PC-9 (cell line): ENCODE measurements around the gene TMEM50B. TPM values are rescaled to one million over a fixed set of nuclear protein-coding genes. Genes with fewer than 3 reads are reported as not detected.

Experiments used
- BruUV-seq: library from RNA; stranded (reverse); fragments of 400-500 nt; replicated peaks from 2 replicates; lab custom pipeline; 2021; lab: Mats Ljungman, UMichigan
- CTCF ChIA-PET: fragments of 300-600 bp; sonication (Branson Sonifier 250); formaldehyde crosslinking; loops from one replicate; lab custom pipeline; 2022; ENCODE audit warnings: antibody characterized with exemption; lab: Charles Lee
- POLR2A ChIA-PET: fragments of 300-600 bp; sonication (Branson Sonifier 250); formaldehyde crosslinking; loops from one replicate; lab custom pipeline; 2022; ENCODE audit warnings: antibody characterized with exemption; ENCODE audit not compliant: unreplicated experiment; lab: Charles Lee
- DNase-seq, 2 experiments: peaks; one replicate each; pipeline versions ENCODE4 v3.0.0 to v3.0.0-alpha.2; 2015 to 2022; ENCODE audit warnings: mixed read lengths in 1 of 2
- H2AFZ ChIP-seq: fragments of 200-600 bp; sonication (generic); 2 replicates; pipeline ENCODE4 v1.8.1; 2017; ENCODE audit warnings: antibody characterized with exemption
- H3F3A ChIP-seq: fragments of 200-600 bp; sonication (generic); 2 replicates; pipeline ENCODE4 v1.8.1; 2017; ENCODE audit warnings: antibody characterized with exemption, mild to moderate bottlenecking, low read depth; ENCODE audit not compliant: insufficient read depth
- H3K27ac ChIP-seq: fragments of 200-600 bp; sonication (generic); 2 replicates; pipeline ENCODE4 v1.6.1; 2016; ENCODE audit warnings: mixed run types
- H3K27me3 ChIP-seq: fragments of 200-600 bp; sonication (generic); 2 replicates; pipeline ENCODE4 v1.6.1; 2016; ENCODE audit warnings: low read depth, mixed run types; ENCODE audit not compliant: insufficient read depth
- H3K36me3 ChIP-seq: fragments of 200-600 bp; sonication (generic); 2 replicates; pipeline ENCODE4 v1.6.1; 2016; ENCODE audit warnings: low read depth, mixed run types
- H3K4me1 ChIP-seq: fragments of 200-600 bp; sonication (generic); replicated peaks from 2 replicates; pipeline ENCODE4 v1.6.1; 2016; ENCODE audit warnings: mixed run types; ENCODE audit not compliant: insufficient read depth
- H3K4me2 ChIP-seq: fragments of 200-600 bp; sonication (generic); 2 replicates; pipeline ENCODE4 v1.6.1; 2017; ENCODE audit warnings: mixed run types
- H3K4me3 ChIP-seq: fragments of 200-600 bp; sonication (generic); 2 replicates; pipeline ENCODE4 v1.6.1; 2016; ENCODE audit warnings: mixed run types
- H3K79me2 ChIP-seq: fragments of 200-600 bp; sonication (generic); 2 replicates; pipeline ENCODE4 v1.6.1; 2017; ENCODE audit warnings: low read depth, mixed run types
- H3K9me2 ChIP-seq: fragments of 200-600 bp; sonication (generic); 2 replicates; pipeline ENCODE4 v1.8.1; 2017; ENCODE audit warnings: mild to moderate bottlenecking; ENCODE audit not compliant: insufficient read depth
- H3K9me3 ChIP-seq: fragments of 200-600 bp; sonication (generic); 2 replicates; pipeline ENCODE4 v1.8.1; 2016; ENCODE audit warnings: low read depth; ENCODE audit not compliant: insufficient read depth
- H4K20me1 ChIP-seq: fragments of 200-600 bp; sonication (generic); 2 replicates; pipeline ENCODE4 v1.8.1; 2017; ENCODE audit not compliant: insufficient read depth
- CTCF ChIP-seq: fragments of 200-600 bp; sonication (generic); conservative IDR thresholded peaks from 2 replicates; pipeline ENCODE4 v1.6.1; 2017; ENCODE audit warnings: mixed run types, antibody characterized with exemption, mild to moderate bottlenecking, moderate library complexity
- EZH2 ChIP-seq: fragments of 200-600 bp; sonication (generic); IDR thresholded peaks from 2 replicates; pipeline ENCODE4 v1.8.0; 2017; ENCODE audit warnings: antibody characterized with exemption, low read depth
- intact Hi-C: fragments of 100-400 bp; cut with micrococcal nuclease; formaldehyde crosslinking; loops from one replicate; pipeline ENCODE4 v1.10.0; 2022; ENCODE audit not compliant: unreplicated experiment
- total RNA-seq: library from RNA; stranded (reverse); gene quantifications from 2 replicates; pipeline ENCODE4 v1.2.3, GENCODE V29; 2021

TMEM50B gene
- total RNA-seq, 1 experiment from 2014 or later, result 11.7 TPM

DNA sequence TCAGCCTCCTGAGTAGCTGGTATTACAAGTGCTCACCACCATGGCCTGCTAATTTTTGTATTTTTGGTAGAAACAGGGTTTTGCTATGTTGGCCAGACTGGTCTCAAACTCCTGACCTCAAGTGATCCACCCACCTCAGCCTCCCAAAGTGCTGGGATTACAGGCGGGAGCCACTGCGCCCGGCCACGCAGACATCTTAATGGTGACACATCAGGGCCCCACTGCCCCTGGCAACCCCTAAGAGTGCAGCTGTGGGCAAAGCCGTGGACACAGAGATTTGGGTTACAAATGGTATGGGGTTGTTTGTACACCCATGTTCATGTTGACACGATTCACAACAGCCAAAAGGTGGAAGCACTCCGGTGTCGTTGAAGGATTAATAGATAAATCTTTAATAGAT is 46.8 kb downstream of the TMEM50B start:
- no peak overlapping the region for H2AFZ ChIP-seq
- H3K9me3 ChIP-seq, result no peaks in the 10 kb centered on the region
- H3K36me3 ChIP-seq, result no peaks in the 10 kb centered on the region
- no peak for DNase-seq
- BruUV-seq, result no TSS peak
- H4K20me1 ChIP-seq, result no peaks in the 10 kb centered on the region
- peaks cover 18% of the 10 kb centered on the region; the same call in 1 of the 2 replicates for H3K4me1 ChIP-seq
- TF ChIP-seq EZH2 (no peak), CTCF (no peak)
- no peaks in the 10 kb centered on the region for H3K79me2 ChIP-seq
- H3K27me3 ChIP-seq, result no peaks in the 10 kb centered on the region
- CTCF ChIA-PET, result no interaction called here
- intact Hi-C loops, result no loop called here
- H3K4me2 ChIP-seq, result no peak overlapping the region
- H3F3A ChIP-seq, result peaks cover 23% of the 10 kb centered on the region; the same call in 1 of the 2 replicates
- no peak overlapping the region for H3K4me3 ChIP-seq
- POLR2A ChIA-PET, result no interaction called here
- H3K9me2 ChIP-seq, result no peaks in the 10 kb centered on the region
- H3K27ac ChIP-seq, result no peak overlapping the region

GRCh38 chr21:33432496-33432895 is 47.3 kb downstream of the TMEM50B start:
- CTCF ChIA-PET, result no interaction called here
- no peaks in the 10 kb centered on the region for H3K36me3 ChIP-seq

GRCh38 chr21:33430858-33431257 is 48.9 kb downstream of the TMEM50B start:
- H3K9me2 ChIP-seq, result no peaks in the 10 kb centered on the region
- H3K4me1 ChIP-seq, result peaks cover 18% of the 10 kb centered on the region; the same call in 1 of the 2 replicates
- H3K36me3 ChIP-seq, result no peaks in the 10 kb centered on the region

More at GRCh38 chr21:33432496-33432895, 47.3 kb downstream of the TMEM50B start:
- Histone ChIP-seq H3K9me2 (no peaks in the 10 kb centered on the region), H3K4me2 (no peak overlapping the region), H4K20me1 (no peaks in the 10 kb centered on the region), H3K4me1 (peaks cover 18% of the 10 kb centered on the region; the same call in 1 of the 2 replicates), H3K9me3 (no peaks in the 10 kb centered on the region), H3K27me3 (no peaks in the 10 kb centered on the region), H3K27ac (no peak overlapping the region), H3K79me2 (no peaks in the 10 kb centered on the region), H2AFZ (no peak overlapping the region), H3K4me3 (no peak overlapping the region), H3F3A (peaks cover 23% of the 10 kb centered on the region; the same call in 1 of the 2 replicates)
- no TSS peak for BruUV-seq
- POLR2A ChIA-PET, result no interaction called here
- intact Hi-C loops, result no loop called here
- DNase-seq, result no peak
- TF ChIP-seq CTCF (no peak), EZH2 (no peak)

More at GRCh38 chr21:33430858-33431257, 48.9 kb downstream of the TMEM50B start:
- H3K4me3 ChIP-seq, result no peak overlapping the region
- H3K27ac ChIP-seq, result no peak overlapping the region
- H3K4me2 ChIP-seq, result no peak overlapping the region
- ChIA-PET POLR2A (no interaction called here), CTCF (no interaction called here)
- H3K27me3 ChIP-seq, result no peaks in the 10 kb centered on the region
- no peaks in the 10 kb centered on the region for H3K9me3 ChIP-seq
- H4K20me1 ChIP-seq, result no peaks in the 10 kb centered on the region
- no peak overlapping the region for H2AFZ ChIP-seq
- TF ChIP-seq CTCF (no peak), EZH2 (no peak)
- DNase-seq, result no peak
- no TSS peak for BruUV-seq
- no peaks in the 10 kb centered on the region for H3K79me2 ChIP-seq
- peaks cover 23% of the 10 kb centered on the region; the same call in 1 of the 2 replicates for H3F3A ChIP-seq
- intact Hi-C loops, result no loop called here
